Measurements from ENCODE around the gene NAA20. TPM values are rescaled to one million over a fixed set of nuclear protein-coding genes. Genes with fewer than 3 reads are reported as not detected.

Gene NAA20
- total and polyA plus RNA-seq, 2 of the 13 experiments (the other 11 are each of a cell fraction or from before 2014, with no cell fraction given), result 81.9 to 82.8 TPM

- TF ChIP-seq ZNF142 (CRISPR knock-in tag; IDR thresholded peaks at IDR 0.05) (peak; percentile 98), KDM2A (CRISPR knock-in tag; IDR thresholded peaks at IDR 0.05; ENCODE audit: borderline replicate concordance, low read depth) (peak; percentile 98), SNAPC5 (CRISPR knock-in tag; IDR thresholded peaks at IDR 0.05; ENCODE audit: borderline replicate concordance) (peak; percentile 11; the same call in 1 of the 2 replicates), IRF9 (CRISPR knock-in tag; IDR thresholded peaks at IDR 0.05; ENCODE audit: borderline replicate concordance) (peak; percentile 99), TOPORS (CRISPR knock-in tag; IDR thresholded peaks at IDR 0.05) (no peak; the same call in 1 of the 2 replicates), ZSCAN12 (CRISPR knock-in tag; IDR thresholded peaks at IDR 0.05) (peak; percentile 83), KDM3A (CRISPR knock-in tag; IDR thresholded peaks at IDR 0.05; ENCODE audit: low read depth) (peak; percentile 91; the same call in 1 of the 2 replicates), SNAPC4 (CRISPR knock-in tag; IDR thresholded peaks at IDR 0.05) (no peak), ZXDC (CRISPR knock-in tag; IDR thresholded peaks at IDR 0.05) (peak; percentile 66; the same call in 1 of the 2 replicates), ZNF678 (CRISPR knock-in tag; IDR thresholded peaks at IDR 0.05) (no peak)
Measured at GRCh38 chr20:20052074-20052970, 35.2 kb downstream of the NAA20 start, which contains the start of the genes CFAP61 and CRNKL1 (continued).
